Measurements from ENCODE around the gene CUL9.

The CUL9 gene

GRCh38 chr6:43231053-43231452 lies 49.1 kb downstream of the CUL9 start:
- DNase-seq = no peak

GRCh38 chr6:43231735-43232450 lies 49.9 kb downstream of the CUL9 start:
- no peak for DNase-seq

GRCh38 chr6:43235841-43236240 lies 53.8 kb downstream of the CUL9 start:
- DNase-seq = no peak

- no peak for DNase-seq
Measured at GRCh38 chr6:43239054-43239453, 57.1 kb downstream of the CUL9 start.

- no peak for DNase-seq
Measured at GRCh38 chr6:43240950-43241349, 59.0 kb downstream of the CUL9 start.

GRCh38 chr6:43241446-43241845 lies 59.5 kb downstream of the CUL9 start:
- DNase-seq = no peak

- peak; percentile 6 for DNase-seq
Measured at GRCh38 chr6:43242908-43243663, 61.1 kb downstream of the CUL9 start, which contains the start of gene TTBK1. Gene TTBK1 (plus strand): TSS chr6:43243481. CDS start chr6:43246661, 3,180 bp downstream.

- DNase-seq = no peak
Measured at GRCh38 chr6:43243664-43244321, 61.8 kb downstream of the CUL9 start.

- no peak for DNase-seq
Measured at GRCh38 chr6:43246301-43247113, 64.5 kb downstream of the CUL9 start.

GRCh38 chr6:43247114-43247999 lies 65.4 kb downstream of the CUL9 start:
- peak; percentile 13 for DNase-seq

GRCh38 chr6:43248101-43248500 lies 66.1 kb downstream of the CUL9 start:
- DNase-seq = no peak

- DNase-seq = no peak
Measured at GRCh38 chr6:43248791-43249190, 66.8 kb downstream of the CUL9 start.

GRCh38 chr6:43250992-43251373 lies 69.0 kb downstream of the CUL9 start:
- DNase-seq = no peak

GRCh38 chr6:43253401-43253800 lies 71.4 kb downstream of the CUL9 start:
- no peak for DNase-seq

GRCh38 chr6:43254138-43254817 lies 72.3 kb downstream of the CUL9 start:
- DNase-seq = no peak

GRCh38 chr6:43254846-43255245 lies 72.8 kb downstream of the CUL9 start:
- no peak for DNase-seq

- no peak for DNase-seq
Measured at GRCh38 chr6:43255408-43256054, 73.5 kb downstream of the CUL9 start.

GRCh38 chr6:43256670-43257366 lies 74.8 kb downstream of the CUL9 start:
- no peak for DNase-seq

GRCh38 chr6:43257367-43258145 lies 75.6 kb downstream of the CUL9 start:
- DNase-seq = no peak

Measured in NCI-H1417 treated with DMSO at 0.1 percent for 48 hours (cell line).